Stimulated activated CD4-positive, alpha-beta T cell treated with anti-CD3 and anti-CD28 coated beads, TNF-alpha, amount 100 ng/mL, for 1 hour (primary cell): Measurements from ENCODE around the gene HSF4.
A peak's percentile ranks its signal among the peaks of the same experiment; 100 is the strongest.

Experiments
- DNase-seq, 3 donors: peaks; one replicate each; pipeline ENCODE4 v3.0.0-alpha.2; 2020; ENCODE audit warnings: low read depth in 3 of 3, low spot score in 1 of 3

Gene HSF4

GRCh38 chr16:67165121-67166078 is 855 bp downstream of the HSF4 start:
- DNase-seq: no peak

DNA sequence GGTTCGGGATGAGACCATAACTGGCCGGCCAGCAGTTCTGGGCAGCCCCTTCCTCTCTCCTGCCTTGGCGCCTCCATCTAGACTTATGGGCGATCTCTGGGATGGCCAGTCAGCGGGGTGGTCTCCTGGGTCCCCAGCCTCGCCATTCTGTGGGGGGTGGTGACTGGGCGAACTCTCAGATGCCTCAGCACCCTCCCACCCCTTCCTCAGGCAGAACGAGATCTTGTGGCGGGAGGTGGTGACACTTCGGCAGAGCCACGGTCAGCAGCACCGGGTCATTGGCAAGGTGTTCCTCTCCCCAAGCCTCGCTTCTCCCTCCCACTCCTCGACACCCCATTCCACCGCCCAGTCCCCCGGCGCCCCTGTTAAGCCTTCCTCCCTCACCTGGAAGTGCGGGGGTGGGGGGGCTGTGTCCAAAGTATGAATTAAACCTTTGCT is 1.6 kb downstream of the HSF4 start:
- no peak for DNase-seq

GRCh38 chr16:67166598-67167168 is 2.1 kb downstream of the HSF4 start:
- DNase-seq: no peak

DNA sequence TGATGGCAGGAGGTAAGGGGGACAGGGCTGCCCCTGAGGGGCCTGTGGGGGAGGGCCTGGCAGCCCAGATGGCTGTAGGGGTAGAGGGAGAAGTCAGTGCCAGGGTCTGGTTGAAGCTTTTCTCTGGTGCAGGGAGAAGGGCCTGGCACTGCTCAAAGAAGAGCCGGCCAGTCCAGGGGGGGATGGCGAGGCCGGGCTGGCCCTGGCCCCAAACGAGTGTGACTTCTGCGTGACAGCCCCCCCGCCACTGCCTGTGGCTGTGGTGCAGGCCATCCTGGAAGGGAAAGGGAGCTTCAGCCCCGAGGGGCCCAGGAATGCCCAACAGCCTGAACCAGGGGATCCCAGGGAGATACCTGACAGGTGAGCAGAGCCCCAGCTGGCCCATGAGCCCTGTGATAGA is 3.0 kb downstream of the HSF4 start:
- DNase-seq: no peak

DNA sequence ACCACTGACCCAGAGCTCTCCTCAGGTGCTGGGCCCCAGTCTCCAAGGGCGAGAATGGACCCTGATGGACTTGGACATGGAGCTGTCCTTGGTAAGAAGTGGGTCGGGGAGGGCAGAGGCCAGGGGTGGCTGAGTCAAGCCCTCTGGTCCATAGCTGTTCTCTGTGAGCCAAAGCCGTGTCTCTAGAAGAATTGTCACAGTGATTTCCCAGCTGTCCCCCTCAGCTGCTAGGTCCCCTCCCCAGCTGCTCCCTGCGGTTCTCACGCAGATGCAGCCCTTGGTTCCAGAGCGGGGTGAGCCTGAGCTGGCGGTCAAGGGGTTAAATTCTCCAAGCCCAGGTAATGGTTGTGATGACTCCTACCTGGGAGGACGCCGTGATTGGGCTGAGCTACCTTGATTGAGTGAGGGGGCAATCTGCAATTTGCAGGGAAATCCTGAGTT is 4.5 kb downstream of the HSF4 start:
- no peak for DNase-seq

- DNase-seq: no peak
These were observed 5.2 kb downstream of the HSF4 start for GRCh38 chr16:67169642-67170167.

- no peak for DNase-seq
These were observed 5.8 kb downstream of the HSF4 start, which contains the start of gene NOL3 for GRCh38 chr16:67170168-67170948. Gene NOL3 (plus strand): TSS chr16:67170538.

- DNase-seq: no peak
These were observed 6.6 kb downstream of the HSF4 start for GRCh38 chr16:67170949-67171649.

DNA sequence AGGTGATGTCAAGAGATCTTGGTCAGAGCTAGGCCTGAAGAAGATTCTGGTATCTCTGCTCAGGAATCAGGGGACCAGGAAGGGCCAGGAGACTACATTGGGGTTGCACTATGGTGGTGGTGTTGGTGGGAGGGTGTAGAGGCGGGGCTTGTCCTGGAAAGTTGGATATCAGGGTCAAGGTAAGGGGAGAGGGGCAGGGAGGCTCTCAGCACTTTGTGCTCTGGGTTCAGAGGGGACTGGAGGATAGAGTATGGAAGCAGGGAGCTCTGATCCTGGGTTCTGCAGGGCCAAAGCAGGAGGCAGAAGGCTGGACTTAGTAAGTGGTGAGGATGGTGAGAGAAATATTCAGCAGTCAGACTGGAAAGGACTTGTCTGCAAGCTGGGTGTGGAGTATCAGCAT is 8.8 kb downstream of the HSF4 start:
- DNase-seq: no peak

- peak in 1 of 3 donors; percentile 42 for DNase-seq
These were observed 9.5 kb downstream of the HSF4 start for GRCh38 chr16:67173808-67174705.

DNA sequence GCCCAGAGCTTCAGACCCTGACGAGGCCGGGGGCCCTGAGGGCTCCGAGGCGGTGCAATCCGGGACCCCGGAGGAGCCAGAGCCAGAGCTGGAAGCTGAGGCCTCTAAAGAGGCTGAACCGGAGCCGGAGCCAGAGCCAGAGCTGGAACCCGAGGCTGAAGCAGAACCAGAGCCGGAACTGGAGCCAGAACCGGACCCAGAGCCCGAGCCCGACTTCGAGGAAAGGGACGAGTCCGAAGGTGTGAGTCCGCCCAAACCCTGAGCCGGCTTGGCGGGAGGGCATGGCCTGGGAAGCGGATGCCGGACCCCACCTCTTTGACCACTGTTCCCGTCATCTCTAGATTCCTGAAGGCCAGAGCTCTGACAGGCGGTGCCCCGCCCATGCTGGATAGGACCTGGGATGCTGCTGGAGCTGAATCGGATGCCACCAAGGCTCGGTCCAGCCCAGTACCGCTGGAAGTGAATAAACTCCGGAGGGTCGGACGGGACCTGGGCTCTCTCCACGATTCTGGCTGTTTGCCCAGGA is 10.2 kb downstream of the HSF4 start:
- DNase-seq: no peak

- DNase-seq: no peak
These were observed 12.1 kb downstream of the HSF4 start for GRCh38 chr16:67176662-67177061.

DNA sequence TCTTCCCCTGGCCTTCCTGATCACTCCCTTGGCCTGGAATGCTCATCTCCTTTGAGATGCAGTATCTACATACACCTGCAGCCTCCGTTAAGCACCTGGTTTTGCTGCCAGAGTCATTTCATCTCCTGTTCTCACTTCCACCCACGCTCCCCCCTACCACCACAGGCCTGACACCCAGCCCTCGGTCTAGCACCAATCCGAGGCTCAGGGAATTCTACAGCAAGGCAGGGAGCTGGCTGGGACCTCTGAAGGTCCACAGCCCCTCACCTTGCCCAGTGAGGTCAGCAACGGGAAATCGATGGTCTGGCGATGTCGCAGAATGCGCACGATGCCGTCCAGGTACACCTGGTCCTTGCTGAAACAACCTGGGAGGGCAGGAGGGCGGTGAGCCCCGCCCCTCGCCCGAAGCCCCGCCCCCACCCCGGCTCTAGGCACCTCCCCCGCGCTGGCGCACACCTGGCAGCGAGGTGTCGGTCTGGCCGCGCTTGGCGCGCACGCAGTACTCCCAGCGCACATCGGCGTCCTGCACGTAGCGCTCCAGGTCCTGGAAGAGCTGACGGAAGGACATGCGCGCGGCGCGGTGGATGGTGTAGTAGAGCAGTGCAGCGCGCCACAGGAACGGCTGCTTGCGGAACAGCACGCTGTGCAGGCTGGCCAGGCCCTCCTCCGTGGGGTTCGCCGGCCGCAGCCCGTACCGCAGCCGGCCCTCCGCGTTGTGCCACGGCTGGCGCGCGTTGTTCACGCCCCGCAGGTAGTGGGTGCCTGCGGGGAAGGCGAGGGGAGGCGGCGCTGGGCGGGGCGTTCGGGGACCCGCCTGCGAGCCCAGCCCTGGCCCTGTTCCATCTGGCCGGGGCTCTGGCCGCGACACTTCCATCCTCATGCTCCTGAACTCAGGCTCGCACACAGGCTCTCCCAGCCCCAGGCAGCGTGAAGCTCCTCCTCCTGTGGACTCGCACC is 13.5 kb downstream of the HSF4 start:
- no peak for DNase-seq

- DNase-seq: no peak
These were observed 15.0 kb downstream of the HSF4 start for GRCh38 chr16:67179421-67180080.

- DNase-seq: no peak
These were observed 15.6 kb downstream of the HSF4 start for GRCh38 chr16:67180166-67180565.

- DNase-seq: no peak
These were observed 16.8 kb downstream of the HSF4 start for GRCh38 chr16:67181346-67181745.

GRCh38 chr16:67182288-67182687 is 17.7 kb downstream of the HSF4 start:
- no peak for DNase-seq

GRCh38 chr16:67183284-67183626 is 18.7 kb downstream of the HSF4 start:
- DNase-seq: no peak
